Spleen (tissue), 7 donors: ENCODE measurements around the gene U2AF2.

Source experiments
- CTCF ChIP-seq, 11 experiments: fragments of 200-600 bp in 7 of 11; fragments of 450-650 bp in 4 of 11; sonication (generic) in 4 of 11; IDR thresholded peaks in 8 of 11; conservative IDR thresholded peaks in 3 of 11; 1 replicate in 7 of 11; 2 replicates in 4 of 11; pipeline versions ENCODE4 v1.4.0 to v1.8.0; 2016 to 2021; ENCODE audit warnings: antibody characterized with exemption in 11 of 11, inconsistent platforms in 4 of 11, mild to moderate bottlenecking in 1 of 11
- POLR2AphosphoS5 ChIP-seq, 3 donors: sonication (generic); formaldehyde crosslinking; IDR thresholded peaks; one replicate each; pipeline ENCODE4 v1.5.1; 2017; ENCODE audit warnings: antibody characterized with exemption in 3 of 3
- donor health status: DM: no; HTN: no; CAD: no; lungs with moderate emphysema.
- donor health status: DM: no; HTN: no; CAD: no.
- donor health status: DM: no; HTN: no; CAD: no.

- TF ChIP-seq CTCF (IDR thresholded peaks at IDR 0.05 in 8 of 11, conservative IDR thresholded peaks at IDR 0.05 in 3 of 11) = no peak
- TF ChIP-seq POLR2AphosphoS5 (IDR thresholded peaks at IDR 0.05) = no peak
Measured at GRCh38 chr19:55656552-55656951, 1.7 kb downstream of the U2AF2 start.
